ENCODE data around the gene MZF1. TPM values are rescaled to one million over a fixed set of nuclear protein-coding genes. Genes with fewer than 3 reads are reported as not detected.

The MZF1 gene
- total RNA-seq = 14.7 and 14.8 TPM in 2 replicates

DNA sequence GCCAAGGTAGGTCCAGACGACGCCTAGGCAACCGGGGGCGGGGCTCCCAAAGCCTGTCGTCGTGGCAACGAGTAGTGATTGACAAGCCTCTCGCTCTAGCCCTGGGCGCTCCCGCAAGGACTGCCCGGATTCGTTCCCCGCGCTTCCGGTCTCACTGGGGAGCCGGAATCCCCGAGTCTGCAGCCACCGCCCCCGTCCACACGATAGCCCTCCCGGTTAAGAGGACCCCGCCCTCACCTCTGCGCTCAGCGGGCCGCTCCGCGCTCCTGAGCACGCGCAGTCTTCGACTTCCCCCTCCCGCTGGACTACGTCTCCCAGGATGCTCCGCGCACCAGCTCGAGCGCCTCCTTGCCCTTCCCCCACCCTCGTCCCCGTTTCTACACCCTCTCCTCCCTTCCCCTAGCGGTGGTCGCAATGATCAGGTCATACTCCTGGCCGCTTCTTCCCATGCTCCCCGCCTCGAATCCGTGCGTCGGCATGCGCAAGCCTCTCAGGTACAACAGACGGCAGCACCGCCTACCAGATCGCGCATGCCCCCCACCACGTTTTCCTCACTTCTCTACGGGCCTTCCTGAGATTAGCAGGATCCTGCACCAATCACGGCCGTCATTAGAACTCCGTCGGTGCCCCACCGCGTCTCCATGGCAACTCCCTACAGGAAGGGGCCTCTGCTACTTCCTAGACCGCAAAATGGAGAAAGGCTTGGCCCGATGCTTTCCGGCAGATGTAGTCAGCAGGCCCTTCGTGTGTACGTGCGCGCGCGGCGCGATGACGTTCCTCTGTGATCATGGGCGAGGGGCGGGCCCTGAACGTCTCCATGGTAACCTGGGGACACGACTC, at the start of gene MZF1:
MZF1 (minus strand) TSS at position 518 of the 840 bp plus-strand sequence. CDS start 1,946 bp downstream, outside the sequence.

DNA sequence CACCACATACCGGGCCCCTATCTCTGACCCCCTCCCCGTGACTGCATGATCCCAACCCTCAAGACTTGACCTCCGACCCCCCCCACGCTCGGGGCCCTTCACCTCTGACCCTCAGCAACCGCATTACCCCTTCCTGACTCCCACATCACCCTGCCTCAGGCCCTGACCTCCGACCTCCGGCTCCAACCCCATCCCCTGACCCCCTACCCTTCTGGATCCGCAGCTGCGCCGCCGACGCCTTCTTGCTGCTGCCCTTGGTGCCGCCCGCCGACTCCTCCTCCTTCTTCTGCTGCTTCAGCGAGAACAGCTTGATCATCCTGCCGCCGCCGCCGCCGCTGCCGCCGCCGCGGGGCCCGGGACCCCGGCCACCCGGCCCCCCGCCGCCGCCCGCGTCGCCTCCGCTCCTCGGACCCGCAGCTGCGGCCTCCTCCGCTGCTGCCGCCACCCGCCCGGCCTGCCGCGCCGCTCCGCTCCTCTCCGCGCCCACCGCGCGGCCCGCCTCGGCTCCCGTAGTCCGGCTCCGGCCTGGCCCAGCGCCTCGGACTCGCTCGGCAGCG, 15.0 kb downstream of the MZF1 start, which contains the start of gene UBE2M:
UBE2M (minus strand) TSS at position 546 of the 557 bp plus-strand sequence; CDS start at position 316, 230 bp downstream.

DNA sequence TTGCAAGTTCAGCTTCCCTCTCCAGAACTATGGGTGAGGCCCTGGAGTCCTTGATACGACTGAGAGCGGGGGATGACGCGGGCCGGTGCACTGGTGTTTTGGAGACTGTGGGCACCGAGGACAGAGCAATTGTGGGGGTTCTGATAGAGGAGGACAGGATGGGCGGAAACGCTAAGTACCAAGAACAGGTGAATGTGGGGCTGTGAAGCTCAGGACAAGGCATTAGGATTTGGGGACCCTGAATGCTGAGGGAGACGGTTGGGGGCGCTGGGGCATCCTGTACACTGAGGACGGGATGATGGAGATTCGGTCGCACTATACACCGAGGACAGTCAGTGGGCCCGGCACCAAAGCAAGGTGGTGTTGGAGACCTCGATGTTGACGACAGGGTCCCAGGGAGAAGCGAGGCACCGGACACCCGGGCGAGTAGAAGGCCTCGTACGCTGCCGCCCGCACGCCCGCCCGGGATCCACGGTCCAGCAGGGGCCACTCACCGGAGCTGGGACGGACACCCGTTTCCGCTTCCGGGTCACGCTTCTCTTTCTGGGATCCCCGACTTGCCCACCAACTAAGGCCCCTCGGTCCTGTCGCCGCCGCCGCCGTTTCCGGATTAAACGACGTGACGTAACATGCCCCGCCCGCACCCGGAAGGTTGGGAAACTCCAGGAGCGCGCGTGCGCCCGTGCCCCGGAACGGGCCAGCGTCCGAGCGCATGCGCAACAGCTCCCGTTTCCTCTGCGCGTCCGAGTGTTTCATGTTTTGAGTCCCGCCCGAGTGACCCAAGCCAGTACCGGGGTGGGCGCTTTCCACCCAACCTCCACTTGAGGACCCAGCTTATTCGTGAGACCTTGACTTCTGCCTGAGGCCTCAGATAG, 18.4 kb downstream of the MZF1 start, which contains the start of gene CHMP2A:
CHMP2A (minus strand) TSS at position 612 of the 875 bp plus-strand sequence. CDS start 893 bp downstream, outside the sequence.

DNA sequence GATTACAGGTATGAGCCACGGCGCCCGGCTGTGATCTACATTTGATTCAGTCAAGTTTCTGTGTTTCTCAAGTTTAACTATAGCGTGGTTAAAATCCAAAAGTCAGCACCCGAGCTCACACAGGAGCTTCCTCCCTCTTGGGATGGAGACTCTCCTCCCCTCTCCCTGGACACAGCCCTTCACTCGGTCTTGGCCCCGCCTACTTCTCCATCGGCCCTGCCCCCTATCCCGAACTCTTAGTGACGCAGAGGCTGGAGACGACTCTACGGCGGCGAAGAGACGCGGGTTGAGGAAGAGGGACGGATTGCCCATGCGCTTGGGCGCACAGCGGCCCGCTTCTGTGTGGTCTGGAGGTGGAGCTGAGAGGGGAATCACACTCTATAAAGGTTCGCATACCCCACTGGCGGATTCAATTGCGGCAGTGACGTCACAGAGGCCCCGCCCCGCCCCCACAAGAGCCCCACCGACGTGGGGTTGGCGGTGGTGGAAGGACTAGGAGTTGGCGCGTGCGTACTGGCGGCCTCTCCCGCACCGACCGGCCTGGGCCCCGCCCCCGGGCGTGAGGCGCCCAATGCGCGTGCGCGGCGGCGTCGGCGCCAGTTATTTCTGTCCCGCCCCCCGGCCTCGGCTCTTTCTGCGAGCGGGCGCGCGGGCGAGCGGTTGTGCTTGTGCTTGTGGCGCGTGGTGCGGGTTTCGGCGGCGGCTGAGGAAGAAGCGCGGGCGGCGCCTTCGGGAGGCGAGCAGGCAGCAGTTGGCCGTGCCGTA, 29.1 kb downstream of the MZF1 start, which contains the start of gene TRIM28:
TRIM28 (plus strand) TSS at position 239 of the 765 bp plus-strand sequence. CDS start 694 bp downstream, outside the sequence.

DNA sequence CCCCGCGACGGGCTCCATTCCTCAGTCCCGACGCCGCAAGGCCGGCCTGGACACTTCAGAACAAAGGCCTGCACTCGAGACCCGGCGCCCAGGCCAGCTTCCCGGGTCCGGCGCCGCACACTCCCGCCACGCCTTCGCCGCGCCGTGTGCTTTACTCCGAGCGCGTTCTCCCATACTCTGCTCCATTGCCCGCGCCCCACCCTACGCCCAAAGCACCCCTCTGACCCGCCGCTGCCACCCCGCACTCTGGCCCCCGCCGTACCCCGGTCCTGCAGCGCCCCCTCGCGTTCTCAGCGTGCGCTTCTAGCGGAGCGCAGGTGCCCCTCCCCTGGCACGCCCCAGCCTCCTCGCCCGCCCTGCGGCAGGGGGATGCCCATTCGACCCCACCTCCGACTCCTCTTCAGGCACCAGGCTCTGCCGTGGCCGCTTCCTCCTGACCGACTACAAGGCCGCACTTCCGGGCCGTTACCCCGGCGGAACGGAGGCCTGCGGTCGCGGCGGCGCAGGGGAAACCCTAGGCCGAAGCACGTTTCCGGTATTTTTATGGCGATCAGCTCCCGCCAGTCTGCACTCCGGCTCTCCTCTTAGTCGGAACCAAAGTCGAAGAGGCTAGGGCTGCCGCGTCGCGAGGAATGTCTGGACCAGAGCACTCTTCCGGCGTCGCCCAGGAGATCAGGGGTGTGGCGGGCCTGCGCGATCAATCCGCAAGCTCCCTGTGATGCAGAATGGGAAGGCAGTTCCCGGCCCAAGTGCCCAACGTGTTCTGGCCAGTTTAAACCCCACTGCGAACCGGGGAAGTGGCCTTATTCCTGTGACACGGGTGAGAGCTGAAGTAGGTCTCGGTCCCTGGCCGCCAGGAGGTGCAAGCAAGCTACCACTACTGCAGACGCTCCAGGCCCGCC, 53.5 kb downstream of the MZF1 start, which contains the start of gene ZBTB45:
ZBTB45 (minus strand) TSS at position 456 of the 902 bp plus-strand sequence. CDS start 2,137 bp downstream, outside the sequence.

Other genes starting within 250 kb of the MZF1 start
- gene ZSCAN22, start 246.3 kb downstream of the MZF1 start, total RNA-seq = 1.9 and 2.0 TPM in 2 replicates
- gene A1BG, start 219.8 kb downstream of the MZF1 start, total RNA-seq = 95.4 and 130 TPM in 2 replicates
- 0.18 and 0.97 TPM in 2 replicates for gene ZNF497, start 210.6 kb downstream of the MZF1 start, total RNA-seq
- 4.5 and 5.0 TPM in 2 replicates for gene ZNF837, start 192.3 kb downstream of the MZF1 start, total RNA-seq
- gene RPS5, start 186.1 kb downstream of the MZF1 start, total RNA-seq = 2,709 and 3,064 TPM in 2 replicates
- not detected in 2 replicates for gene RNF225, start 177.7 kb downstream of the MZF1 start, total RNA-seq
- 13.0 and 15.4 TPM in 2 replicates for gene ZNF584, start 164.7 kb downstream of the MZF1 start, total RNA-seq
- gene ZNF132, start 133.2 kb downstream of the MZF1 start, total RNA-seq = 3.8 and 3.9 TPM in 2 replicates
- gene ZNF324B, start 121.7 kb downstream of the MZF1 start, total RNA-seq = 5.8 and 9.6 TPM in 2 replicates
- 8.7 and 13.6 TPM in 2 replicates for gene ZNF324, start 106.3 kb downstream of the MZF1 start, total RNA-seq
- gene ZNF446, start 97.0 kb downstream of the MZF1 start, total RNA-seq = 7.3 and 12.8 TPM in 2 replicates
- 11.0 and 12.8 TPM in 2 replicates for gene SLC27A5, start 61.3 kb downstream of the MZF1 start, total RNA-seq
- gene ZBTB45, start 53.5 kb downstream of the MZF1 start, total RNA-seq = 10.9 and 15.3 TPM in 2 replicates
- gene TRIM28, start 29.3 kb downstream of the MZF1 start, total RNA-seq = 249 and 264 TPM in 2 replicates
- 93.0 and 104 TPM in 2 replicates for gene CHMP2A, start 18.2 kb downstream of the MZF1 start, total RNA-seq
- 33.6 and 41.5 TPM in 2 replicates for gene UBE2M, start 14.7 kb downstream of the MZF1 start, total RNA-seq

Data from cardiac atrium fibroblast (primary cell).